NCI-H748 (cell line): ENCODE results near the gene HDDC3.
A peak's percentile ranks its signal among the peaks of the same experiment; 100 is the strongest.

Experiments used
- DNase-seq: peaks from one replicate; lab custom pipeline; 2025; ENCODE audit not compliant: unreplicated experiment; lab: John Stamatoyannopoulos, UW

The HDDC3 gene

DNA sequence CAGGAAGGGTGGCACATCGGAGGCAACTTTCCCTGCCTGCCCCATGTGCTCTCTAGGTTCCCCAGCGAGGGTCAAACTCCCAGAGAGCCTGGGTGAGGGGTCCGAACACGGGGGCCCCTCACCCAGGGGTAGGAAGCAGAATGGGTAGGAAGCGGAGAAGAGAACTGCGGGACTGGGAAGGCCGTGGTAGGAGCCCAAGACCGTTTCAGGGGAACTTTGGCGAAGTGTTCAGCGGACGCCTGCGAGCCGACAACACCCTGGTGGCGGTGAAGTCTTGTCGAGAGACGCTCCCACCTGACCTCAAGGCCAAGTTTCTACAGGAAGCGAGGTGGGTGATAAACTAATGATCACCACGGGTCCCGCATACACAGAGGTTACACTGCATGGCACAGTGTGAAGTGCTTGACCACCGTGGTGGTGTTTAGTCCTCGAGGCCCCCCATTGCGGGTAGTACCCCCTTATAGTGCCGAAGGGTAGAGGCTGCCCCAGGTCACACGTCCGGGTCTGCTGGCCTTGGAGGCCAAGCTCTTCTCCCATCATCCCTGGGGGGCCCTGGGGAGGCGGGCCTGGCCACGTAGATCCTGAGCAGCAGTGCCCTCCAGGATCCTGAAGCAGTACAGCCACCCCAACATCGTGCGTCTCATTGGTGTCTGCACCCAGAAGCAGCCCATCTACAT, 39.7 kb downstream of the HDDC3 start:
- no peak for DNase-seq

DNA sequence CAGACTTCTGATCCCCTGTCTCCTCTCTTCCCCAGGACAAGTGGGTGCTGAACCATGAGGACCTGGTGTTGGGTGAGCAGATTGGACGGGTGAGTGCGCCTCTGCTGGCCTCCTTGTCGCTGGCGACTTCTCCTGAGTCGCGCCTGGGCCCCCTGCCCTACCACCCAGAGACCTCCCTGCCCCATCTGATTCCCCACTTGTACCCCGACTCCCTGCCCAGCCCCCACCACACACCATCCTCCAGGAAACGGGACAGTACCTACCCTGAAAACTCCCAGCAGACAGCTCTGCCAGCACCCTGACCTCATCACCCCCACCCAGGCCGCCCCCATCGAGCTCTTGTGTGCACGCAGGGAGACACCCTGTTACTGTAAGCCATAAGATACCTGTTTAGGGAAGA, 40.3 kb downstream of the HDDC3 start:
- no peak for DNase-seq

DNA sequence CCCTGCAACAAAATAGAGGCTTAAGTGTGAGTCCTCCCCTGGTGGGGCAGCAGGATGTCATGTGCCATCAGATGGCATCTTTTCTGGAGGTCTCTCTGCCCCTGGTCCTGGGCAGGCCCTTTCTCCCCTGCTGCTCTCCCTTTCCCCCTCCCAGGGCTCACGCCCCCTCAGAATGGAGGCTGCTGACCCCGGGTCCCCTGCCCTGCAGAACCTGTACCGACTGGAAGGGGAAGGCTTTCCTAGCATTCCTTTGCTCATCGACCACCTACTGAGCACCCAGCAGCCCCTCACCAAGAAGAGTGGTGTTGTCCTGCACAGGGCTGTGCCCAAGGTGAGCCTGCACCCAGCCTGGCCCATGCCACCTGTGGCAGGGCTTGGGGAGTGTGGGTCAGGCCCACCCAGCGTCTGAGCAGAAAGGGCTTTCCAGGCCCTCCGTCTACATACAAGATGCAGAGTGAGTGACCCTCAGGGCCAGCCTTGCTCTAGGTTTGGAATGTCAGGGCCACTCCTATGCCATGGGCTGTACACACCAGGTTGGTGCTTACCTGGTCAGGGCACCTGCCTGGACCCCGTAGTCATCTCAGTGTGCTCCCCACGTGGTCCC, 40.9 kb downstream of the HDDC3 start:
- DNase-seq = no peak

DNA sequence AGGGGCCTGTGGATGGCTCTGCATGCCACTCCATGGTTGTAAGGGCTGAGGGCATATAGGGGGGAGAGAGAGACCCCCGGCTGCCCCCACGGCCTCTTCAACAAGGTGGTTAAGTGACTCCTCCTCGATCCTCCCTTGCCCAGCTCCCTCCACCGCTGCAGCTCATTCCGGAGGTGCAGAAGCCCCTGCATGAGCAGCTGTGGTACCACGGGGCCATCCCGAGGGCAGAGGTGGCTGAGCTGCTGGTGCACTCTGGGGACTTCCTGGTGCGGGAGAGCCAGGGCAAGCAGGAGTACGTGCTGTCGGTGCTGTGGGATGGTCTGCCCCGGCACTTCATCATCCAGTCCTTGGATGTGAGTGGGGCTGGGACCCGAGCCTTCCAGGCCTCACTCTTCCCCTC, 41.5 kb downstream of the HDDC3 start:
- no peak for DNase-seq

DNA sequence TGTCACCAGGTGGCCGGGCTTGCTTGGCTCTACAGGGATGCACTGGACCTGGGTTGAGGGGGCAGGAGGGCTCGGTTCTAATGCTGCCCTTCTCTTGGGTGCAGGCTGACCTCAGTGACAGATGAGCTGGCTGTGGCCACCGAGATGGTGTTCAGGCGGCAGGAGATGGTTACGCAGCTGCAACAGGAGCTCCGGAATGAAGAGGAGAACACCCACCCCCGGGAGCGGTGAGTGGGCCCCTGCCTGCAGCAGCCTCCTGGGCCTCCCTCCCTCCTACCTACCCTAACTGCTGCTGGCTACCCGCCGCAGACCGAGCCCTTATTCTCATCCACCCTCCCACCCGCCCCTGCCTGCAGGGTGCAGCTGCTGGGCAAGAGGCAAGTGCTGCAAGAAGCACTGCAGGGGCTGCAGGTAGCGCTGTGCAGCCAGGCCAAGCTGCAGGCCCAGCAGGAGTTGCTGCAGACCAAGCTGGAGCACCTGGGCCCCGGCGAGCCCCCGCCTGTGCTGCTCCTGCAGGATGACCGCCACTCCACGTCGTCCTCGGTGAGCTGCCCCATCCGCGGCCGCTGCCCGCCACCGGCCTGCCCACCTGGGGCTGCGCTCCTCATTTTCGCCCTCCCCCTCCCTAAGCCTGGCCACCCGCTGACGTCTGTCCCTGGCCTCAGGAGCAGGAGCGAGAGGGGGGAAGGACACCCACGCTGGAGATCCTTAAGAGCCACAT, 42.5 kb downstream of the HDDC3 start:
- DNase-seq = no peak

DNA sequence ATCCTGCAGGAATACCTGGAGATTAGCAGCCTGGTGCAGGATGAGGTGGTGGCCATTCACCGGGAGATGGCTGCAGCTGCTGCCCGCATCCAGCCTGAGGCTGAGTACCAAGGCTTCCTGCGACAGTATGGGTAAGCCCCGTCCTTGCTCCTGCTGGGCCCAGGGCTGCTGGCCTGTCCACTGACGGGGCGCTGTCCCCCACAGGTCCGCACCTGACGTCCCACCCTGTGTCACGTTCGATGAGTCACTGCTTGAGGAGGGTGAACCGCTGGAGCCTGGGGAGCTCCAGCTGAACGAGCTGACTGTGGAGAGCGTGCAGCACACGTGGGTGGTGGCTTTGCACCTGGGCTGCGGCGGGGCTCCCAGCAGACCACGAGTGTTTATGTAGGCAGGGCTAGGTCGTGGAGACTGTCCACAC, 43.0 kb downstream of the HDDC3 start:
- DNase-seq = no peak

DNA sequence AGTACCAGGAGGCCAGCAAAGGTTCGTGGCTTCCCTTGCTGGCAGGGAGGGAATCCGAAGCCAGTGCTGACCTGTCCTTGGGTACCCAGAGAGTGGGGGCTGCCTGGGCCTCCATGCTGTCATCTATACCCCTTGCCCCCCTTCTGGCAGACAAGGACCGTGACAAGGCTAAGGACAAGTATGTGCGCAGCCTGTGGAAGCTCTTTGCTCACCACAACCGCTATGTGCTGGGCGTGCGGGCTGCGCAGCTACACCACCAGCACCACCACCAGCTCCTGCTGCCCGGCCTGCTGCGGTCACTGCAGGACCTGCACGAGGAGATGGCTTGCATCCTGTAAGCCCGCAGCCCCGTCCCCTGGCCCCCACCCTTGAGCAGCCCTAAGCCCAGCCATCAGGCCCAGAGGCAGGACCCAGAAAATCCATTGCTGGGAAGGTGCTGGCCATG, 45.3 kb downstream of the HDDC3 start:
- no peak for DNase-seq

DNA sequence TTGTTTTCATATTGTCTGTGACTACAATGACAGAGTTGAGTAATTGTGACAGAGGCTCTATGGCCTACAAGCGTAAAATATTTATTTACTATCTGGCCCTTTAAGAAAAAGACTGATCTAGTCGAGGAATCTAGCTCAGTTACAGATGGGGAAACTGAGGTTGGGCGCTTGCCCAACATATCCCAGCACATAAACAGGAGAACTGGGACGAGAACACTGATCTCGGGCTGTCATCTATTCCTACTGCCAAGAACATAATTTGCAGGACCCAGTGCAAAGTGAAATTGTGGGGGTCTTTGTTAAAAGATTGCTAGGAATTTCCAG, 46.1 kb downstream of the HDDC3 start:
- no peak for DNase-seq

DNA sequence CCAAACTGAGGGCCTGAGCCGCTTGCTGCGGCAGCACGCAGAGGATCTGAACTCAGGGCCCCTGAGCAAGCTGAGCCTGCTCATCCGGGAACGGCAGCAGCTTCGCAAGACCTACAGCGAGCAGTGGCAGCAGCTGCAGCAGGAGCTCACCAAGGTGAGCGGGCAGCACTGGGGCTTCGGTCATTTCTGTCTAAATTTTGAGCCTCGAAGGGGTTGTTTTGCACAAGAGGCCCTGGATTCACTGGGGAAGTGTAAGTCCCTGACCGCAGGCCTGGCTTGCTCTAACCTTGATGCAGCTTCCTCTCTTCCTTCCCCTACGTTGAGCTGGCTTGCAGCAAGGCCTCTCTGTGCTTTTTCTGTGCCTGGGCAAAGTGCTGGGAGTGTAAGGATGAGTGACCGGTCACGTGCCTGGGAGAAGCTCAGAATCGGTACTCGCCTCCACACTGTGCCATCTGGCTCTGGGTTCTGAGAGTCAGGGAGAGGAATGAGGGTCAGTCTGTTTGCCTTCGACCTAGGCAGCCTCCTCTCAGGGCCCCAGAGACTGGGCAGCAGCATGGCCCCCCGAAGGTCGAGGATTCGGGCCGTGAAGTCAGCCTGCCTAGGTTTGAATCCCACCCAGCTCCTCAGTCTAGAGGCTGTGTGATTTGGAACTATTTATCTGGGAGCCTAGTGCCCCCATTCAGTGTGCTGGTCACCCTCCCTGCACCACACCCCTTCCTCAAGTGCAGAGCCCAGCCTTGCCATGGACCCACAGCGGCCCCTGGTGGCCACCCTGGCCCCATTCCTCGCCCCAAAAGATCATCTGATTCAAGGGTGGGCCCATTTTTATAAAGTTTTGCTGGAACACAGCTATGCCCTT, 46.7 kb downstream of the HDDC3 start:
- DNase-seq = peak; percentile 56

DNA sequence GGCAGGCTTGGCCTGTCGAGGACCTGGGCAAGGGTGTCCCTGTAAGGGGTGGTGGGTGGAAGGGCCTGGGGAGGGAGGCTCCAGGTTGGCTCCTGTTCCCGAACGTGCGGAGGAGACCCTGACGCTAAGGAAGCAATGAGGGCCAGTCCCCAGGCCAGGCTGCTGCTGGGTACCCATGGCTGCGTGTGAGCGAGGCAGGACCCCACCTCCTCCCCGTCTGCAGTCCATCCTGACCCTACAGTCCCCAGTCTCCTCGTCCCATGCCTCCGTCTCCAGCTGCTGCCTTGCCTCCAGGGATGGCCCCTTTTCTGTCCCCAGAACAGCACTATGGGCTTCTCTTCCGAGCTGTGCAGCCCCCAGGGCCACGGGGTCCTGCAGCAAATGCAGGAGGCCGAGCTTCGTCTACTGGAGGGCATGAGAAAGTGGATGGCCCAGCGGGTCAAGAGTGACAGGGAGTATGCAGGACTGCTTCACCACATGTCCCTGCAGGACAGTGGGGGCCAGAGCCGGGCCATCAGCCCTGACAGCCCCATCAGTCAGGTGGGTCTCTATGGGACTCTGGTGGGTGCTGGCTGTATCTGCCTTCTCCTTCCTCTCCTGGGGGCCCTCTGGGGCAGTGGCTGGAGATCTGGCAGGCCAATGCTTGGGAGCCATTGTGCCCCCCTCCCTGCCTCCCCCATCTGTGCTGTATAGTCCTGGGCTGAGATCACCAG, 47.5 kb downstream of the HDDC3 start:
- DNase-seq = no peak

DNA sequence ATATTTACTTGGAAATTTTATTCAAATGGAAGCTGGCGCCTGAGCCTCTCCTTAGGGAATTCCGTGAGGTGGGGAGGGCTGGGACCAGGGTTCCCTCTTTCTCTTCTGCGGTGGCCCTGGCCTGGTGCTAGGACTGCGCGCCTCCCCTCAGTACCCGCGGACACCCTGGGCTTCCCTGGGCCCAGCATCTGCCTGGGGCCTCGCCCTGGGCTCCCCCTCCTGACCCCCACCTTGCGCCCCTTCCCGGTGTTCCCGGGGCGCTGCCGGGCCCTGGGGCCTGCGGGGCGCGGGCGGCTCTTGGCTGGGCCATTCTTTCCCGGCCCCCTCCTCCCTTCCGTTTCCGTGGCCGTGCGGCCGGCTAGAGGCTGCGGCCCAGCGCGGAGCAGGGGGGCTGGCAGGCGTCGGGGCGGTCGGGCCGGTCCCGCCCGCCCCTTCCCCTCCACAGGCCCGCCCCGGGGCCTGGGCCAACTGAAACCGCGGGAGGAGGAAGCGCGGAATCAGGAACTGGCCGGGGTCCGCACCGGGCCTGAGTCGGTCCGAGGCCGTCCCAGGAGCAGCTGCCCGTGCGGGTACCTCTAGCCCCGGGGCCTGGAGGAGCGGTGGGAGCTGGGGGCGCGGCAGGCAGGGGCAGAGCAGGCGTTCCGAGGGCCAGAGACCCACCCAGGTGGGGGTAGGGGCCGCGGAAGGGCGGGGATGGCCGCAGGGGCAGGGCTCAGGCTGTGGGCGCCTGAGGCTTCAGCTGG, 48.2 kb downstream of the HDDC3 start, which contains the start of gene FES:
Gene FES (plus strand): TSS at position 529 of the 743 bp plus-strand sequence. CDS start 542 bp downstream, outside the sequence.
- no peak for DNase-seq

DNA sequence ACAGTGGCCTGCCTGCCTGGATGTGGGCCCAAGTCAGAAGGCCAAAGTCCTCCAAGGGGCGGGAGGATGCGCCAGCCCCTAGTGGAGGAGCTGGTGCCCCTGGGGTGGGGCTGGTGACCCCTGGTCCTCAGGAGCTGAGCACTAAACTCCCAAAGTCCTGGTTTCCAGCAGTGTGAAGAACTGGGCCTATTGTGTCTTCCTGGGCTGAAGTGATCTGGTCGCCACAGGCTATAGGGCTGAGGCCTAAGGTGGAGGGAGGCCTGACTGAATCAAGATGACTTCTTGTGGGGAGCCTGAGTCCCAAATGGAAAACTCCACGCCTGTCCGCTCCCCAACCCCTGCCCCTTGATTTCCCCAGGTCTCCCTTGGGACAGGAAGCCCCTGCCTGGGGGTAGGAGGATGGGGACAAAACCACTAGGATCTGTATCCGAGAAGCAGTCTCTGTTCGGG, 48.8 kb downstream of the HDDC3 start:
- DNase-seq = no peak

DNA sequence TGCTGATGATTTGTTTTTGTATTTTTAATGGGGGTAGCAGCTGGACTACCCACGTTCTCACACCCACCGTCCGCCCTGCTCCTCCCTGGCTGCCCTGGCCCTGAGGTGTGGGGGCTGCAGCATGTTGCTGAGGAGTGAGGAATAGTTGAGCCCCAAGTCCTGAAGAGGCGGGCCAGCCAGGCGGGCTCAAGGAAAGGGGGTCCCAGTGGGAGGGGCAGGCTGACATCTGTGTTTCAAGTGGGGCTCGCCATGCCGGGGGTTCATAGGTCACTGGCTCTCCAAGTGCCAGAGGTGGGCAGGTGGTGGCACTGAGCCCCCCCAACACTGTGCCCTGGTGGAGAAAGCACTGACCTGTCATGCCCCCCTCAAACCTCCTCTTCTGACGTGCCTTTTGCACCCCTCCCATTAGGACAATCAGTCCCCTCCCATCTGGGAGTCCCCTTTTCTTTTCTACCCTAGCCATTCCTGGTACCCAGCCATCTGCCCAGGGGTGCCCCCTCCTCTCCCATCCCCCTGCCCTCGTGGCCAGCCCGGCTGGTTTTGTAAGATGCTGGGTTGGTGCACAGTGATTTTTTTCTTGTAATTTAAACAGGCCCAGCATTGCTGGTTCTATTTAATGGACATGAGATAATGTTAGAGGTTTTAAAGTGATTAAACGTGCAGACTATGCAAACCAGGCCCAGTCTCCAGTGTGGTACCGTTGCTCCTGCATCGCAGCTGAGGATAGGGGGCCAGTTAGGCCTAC, 49.4 kb downstream of the HDDC3 start:
- no peak for DNase-seq

DNA sequence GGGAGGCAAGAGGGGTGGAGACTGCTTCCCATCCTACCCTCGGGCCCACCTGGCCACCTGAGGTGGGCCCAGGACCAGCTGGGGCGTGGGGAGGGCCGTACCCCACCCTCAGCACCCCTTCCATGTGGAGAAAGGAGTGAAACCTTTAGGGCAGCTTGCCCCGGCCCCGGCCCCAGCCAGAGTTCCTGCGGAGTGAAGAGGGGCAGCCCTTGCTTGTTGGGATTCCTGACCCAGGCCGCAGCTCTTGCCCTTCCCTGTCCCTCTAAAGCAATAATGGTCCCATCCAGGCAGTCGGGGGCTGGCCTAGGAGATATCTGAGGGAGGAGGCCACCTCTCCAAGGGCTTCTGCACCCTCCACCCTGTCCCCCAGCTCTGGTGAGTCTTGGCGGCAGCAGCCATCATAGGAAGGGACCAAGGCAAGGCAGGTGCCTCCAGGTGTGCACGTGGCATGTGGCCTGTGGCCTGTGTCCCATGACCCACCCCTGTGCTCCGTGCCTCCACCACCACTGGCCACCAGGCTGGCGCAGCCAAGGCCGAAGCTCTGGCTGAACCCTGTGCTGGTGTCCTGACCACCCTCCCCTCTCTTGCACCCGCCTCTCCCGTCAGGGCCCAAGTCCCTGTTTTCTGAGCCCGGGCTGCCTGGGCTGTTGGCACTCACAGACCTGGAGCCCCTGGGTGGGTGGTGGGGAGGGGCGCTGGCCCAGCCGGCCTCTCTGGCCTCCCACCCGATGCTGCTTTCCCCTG, 50.2 kb downstream of the HDDC3 start:
- no peak for DNase-seq

DNA sequence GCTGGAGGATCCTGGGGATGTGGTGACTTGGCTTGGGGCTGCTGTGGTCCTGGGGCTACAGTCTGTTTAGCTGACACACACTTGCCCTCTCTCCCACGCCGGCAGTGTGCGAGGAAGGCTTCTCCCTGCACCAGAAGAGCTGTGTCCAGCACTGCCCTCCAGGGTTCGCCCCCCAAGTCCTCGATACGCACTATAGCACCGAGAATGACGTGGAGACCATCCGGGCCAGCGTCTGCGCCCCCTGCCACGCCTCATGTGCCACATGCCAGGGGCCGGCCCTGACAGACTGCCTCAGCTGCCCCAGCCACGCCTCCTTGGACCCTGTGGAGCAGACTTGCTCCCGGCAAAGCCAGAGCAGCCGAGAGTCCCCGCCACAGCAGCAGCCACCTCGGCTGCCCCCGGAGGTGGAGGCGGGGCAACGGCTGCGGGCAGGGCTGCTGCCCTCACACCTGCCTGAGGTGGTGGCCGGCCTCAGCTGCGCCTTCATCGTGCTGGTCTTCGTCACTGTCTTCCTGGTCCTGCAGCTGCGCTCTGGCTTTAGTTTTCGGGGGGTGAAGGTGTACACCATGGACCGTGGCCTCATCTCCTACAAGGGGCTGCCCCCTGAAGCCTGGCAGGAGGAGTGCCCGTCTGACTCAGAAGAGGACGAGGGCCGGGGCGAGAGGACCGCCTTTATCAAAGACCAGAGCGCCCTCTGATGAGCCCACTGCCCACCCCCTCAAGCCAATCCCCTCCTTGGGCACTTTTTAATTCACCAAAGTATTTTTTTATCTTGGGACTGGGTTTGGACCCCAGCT, 51.0 kb downstream of the HDDC3 start:
- DNase-seq = no peak

DNA sequence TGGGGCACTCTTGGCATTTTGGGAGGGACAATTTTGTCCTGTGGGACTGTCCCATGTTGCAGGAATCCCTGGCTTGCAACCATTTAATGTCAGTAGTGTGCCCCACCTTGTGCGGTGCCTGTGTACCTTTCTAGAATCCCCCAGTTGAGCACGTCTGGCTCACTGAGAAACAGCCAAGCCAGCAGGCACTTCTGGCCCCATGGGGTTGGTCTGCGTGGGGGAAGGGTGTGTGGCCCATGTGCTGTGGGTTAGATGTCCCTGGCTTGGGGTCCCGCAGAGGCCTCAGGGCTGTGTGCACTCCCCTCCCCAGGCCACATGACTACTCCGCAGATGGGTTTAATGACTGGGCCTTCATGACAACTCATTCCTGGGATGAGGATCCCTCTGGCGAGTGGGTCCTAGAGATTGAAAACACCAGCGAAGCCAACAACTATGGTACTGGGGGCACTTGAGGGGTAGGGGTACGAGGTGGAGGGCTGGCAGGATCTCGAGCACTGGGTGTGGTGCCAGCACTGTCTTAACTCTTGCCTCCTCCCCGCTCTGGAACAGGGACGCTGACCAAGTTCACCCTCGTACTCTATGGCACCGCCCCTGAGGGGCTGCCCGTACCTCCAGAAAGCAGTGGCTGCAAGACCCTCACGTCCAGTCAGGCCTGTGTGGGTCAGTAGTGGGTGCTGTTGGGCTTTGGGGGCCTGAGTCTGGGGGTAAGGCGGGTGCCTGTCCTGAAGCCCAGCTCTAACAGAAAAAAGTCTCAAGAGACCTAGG, 51.8 kb downstream of the HDDC3 start:
- DNase-seq = no peak
